Sigmoid colon (tissue), 7 donors: ENCODE results near the gene NUP133. TPM values are rescaled to one million over a fixed set of nuclear protein-coding genes. Genes with fewer than 3 reads are reported as not detected.

Experiments used
- DNase-seq: peaks from one replicate; pipeline ENCODE4 v3.0.0-alpha.2; 2019
- H3K27ac ChIP-seq, 4 donors: fragments of 200-600 bp; sonication (generic); one replicate each; pipeline ENCODE4 v1.5.1; 2016 to 2019; ENCODE audit warnings: mild to moderate bottlenecking in 1 of 4
- H3K27me3 ChIP-seq, 3 donors: fragments of 200-600 bp; sonication (generic); one replicate each; pipeline ENCODE4 v1.5.1; 2019; ENCODE audit warnings: mild to moderate bottlenecking in 1 of 3
- H3K36me3 ChIP-seq, 4 donors: fragments of 200-600 bp; sonication (generic); one replicate each; pipeline ENCODE4 v1.5.1; 2016 to 2019
- H3K4me1 ChIP-seq, 4 donors: fragments of 200-600 bp; sonication (generic); one replicate each; pipeline ENCODE4 v1.5.1; 2017 to 2019
- H3K4me3 ChIP-seq, 4 donors: fragments of 200-600 bp; sonication (generic); one replicate each; pipeline ENCODE4 v1.5.1; 2017 to 2019; ENCODE audit warnings: mild to moderate bottlenecking in 2 of 4, moderate library complexity in 1 of 4
- H3K9me3 ChIP-seq, 4 donors: fragments of 200-600 bp in 3 of 4; sonication (generic) in 3 of 4; one replicate each; pipeline versions ENCODE4 v1.5.1 to v1.6.1; 2013 to 2019
- EP300 ChIP-seq, 4 donors: sonication (generic); formaldehyde crosslinking; IDR thresholded peaks; one replicate each; pipeline ENCODE4 v1.6.1; 2017; ENCODE audit warnings: antibody characterized with exemption in 4 of 4
- POLR2A ChIP-seq, 2 donors: fragments of 450-650 bp; IDR thresholded peaks; one replicate each; pipeline ENCODE4 v1.6.1; 2016; ENCODE audit warnings: antibody characterized with exemption in 2 of 2, mild to moderate bottlenecking in 2 of 2, moderate library complexity in 2 of 2
- POLR2AphosphoS5 ChIP-seq, 4 donors: sonication (generic); formaldehyde crosslinking; IDR thresholded peaks; one replicate each; pipeline ENCODE4 v1.6.1; 2017; ENCODE audit warnings: antibody characterized with exemption in 4 of 4
- WGBS, 2 donors: extraction: QIAGEN DNeasy Blood & Tissue Kit; methylation state at CpG; one replicate each; pipeline ENCODE4 v1.1.7; 2013; 5-methylcytosine and 5-hydroxymethylcytosine counted together
- intact Hi-C: fragments of 100-400 bp; cut with DNase I; formaldehyde crosslinking; loops from one replicate; pipeline ENCODE4 v1.15.1; 2023
- polyA plus RNA-seq, 3 donors: library from polyadenylated mRNA; stranded (reverse); fragments of 200-250 nt; gene quantifications; one replicate each; pipeline ENCODE4 v1.2.3, GENCODE V29; 2013
- total RNA-seq, 4 donors: library from RNA; depleted of rRNA; stranded (reverse); fragments of >200 nt; gene quantifications; one replicate each; pipeline ENCODE4 v1.1.0, GENCODE V29; 2016
- TF ChIP-seq, protein P1 (sequence below), 4 experiments: fragments of 450-650 bp in 3 of 4; fragments of 200-600 bp in 1 of 4; IDR thresholded peaks; one replicate each; pipeline ENCODE4 v1.5.1; 2016 to 2019; ENCODE audit warnings: antibody characterized with exemption in 4 of 4, mild to moderate bottlenecking in 3 of 4, moderate library complexity in 2 of 4
- donor health status: healthy with polysubstance abuse.
- donor health status: Bipolar disorder and iron deficiency.
- donor health status: healthy.

Gene NUP133
- total and polyA plus RNA-seq, 7 donors = 4.8 to 31.7 (median 23.7) TPM

DNA sequence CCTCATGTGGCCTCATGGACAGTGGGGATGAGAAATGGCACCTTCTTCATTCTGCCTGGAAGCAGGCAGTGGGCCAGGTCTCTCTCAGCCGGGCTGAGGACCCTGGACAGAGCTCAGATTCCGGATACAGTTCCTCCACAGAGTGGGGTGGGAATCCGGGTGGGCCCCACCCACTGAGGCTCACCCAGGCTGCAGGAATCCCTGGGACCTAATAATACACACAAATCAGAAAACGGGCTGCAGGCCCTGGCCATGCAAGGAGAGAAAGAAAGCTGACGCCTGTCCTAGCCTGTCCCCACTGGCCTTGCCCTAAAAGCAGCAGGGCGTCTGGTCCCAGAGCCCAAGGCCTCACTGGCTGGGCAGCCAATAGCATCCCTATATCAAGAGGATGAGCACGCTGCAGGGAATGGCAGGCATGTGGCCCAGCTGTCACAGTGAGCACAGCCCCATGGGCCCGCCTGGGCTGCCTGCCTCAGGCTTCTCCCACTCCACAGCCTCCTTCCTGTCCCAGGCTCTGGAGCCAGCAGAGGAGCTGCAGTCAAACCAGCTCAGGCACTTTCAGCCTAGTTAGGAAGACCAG is 99.6 kb downstream of the NUP133 start:
- WGBS, 2 donors = 68 to 75% methylated on average over 8 of the region's 8 CpGs
- TF ChIP-seq EP300 (IDR thresholded peaks at IDR 0.05) (no peak), POLR2AphosphoS5 (IDR thresholded peaks at IDR 0.05) (no peak), POLR2A (IDR thresholded peaks at IDR 0.05) (no peak)
- TF ChIP-seq, protein P1, sequence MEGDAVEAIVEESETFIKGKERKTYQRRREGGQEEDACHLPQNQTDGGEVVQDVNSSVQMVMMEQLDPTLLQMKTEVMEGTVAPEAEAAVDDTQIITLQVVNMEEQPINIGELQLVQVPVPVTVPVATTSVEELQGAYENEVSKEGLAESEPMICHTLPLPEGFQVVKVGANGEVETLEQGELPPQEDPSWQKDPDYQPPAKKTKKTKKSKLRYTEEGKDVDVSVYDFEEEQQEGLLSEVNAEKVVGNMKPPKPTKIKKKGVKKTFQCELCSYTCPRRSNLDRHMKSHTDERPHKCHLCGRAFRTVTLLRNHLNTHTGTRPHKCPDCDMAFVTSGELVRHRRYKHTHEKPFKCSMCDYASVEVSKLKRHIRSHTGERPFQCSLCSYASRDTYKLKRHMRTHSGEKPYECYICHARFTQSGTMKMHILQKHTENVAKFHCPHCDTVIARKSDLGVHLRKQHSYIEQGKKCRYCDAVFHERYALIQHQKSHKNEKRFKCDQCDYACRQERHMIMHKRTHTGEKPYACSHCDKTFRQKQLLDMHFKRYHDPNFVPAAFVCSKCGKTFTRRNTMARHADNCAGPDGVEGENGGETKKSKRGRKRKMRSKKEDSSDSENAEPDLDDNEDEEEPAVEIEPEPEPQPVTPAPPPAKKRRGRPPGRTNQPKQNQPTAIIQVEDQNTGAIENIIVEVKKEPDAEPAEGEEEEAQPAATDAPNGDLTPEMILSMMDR (IDR thresholded peaks at IDR 0.05) = no peak
- no peaks in the 10 kb centered on the region for H3K36me3 ChIP-seq
- DNase-seq = no peak
- peaks cover 6 to 42% (median 33%) of the 10 kb centered on the region in 3 donors for H3K27me3 ChIP-seq
- H3K27ac ChIP-seq = no peak overlapping the region
- H3K4me3 ChIP-seq = no peak overlapping the region
- no peaks in the 10 kb centered on the region for H3K9me3 ChIP-seq
- intact Hi-C loops = loop anchor here (5.0 kb wide), 1 partner anchor 66 kb away; the partner anchor contains the start of gene CCSAP
- peaks cover 0 to 50% (median 38%) of the 10 kb centered on the region in 4 donors for H3K4me1 ChIP-seq

DNA sequence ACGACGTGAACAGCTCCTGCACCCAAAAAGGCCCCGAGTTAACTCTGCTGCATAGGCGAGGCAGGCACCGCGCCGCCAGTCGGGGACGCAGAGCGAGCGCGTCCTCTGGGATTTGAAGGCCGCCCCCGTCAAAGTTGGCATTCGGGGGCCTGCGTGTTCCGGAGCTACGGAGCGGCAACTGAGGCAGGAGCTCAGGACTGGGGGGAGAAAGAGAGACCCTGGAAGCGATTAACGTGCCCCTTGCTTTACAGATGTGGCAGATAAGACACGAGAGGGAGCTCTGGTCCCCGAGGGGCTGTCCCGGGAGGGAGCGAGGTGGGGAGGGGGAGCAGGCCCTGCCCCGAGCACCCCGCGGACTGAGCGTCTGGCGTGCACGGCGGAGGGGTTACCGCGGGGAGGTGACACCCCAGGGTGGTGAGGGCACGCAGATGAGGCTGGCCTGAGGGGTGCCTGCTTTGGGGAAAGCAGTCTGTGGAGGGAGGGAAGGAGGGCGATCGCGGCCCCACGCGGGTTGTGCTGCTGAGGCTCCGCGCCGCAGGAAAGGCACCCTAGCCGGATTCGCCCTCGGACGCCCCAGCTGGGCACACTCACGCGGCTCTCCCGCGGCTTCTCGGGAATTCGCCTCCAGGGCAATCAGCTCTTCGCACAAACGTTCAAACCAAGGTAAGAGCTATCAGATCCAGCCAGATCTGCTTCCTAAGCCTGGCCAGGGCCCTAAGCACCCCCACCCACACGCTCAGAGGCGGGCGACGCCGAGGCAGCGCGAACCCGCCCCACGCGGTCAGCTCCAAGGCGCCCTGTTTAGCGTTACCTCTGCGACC is 100.7 kb downstream of the NUP133 start:
- intact Hi-C loops = loop anchor here (5.0 kb wide), 1 partner anchor 65 kb away; the partner anchor contains the start of gene CCSAP
- peak overlapping the region; percentile 11 to 45 (median 32) for H3K4me3 ChIP-seq
- DNase-seq = no peak
- H3K9me3 ChIP-seq = no peaks in the 10 kb centered on the region
- WGBS, 2 donors = 8 to 23% methylated on average over 68 of the region's 68 CpGs
- H3K4me1 ChIP-seq = peaks cover 0 to 50% (median 38%) of the 10 kb centered on the region in 4 donors
- H3K27ac ChIP-seq = no peak overlapping the region
- H3K27me3 ChIP-seq = peaks cover 6 to 53% (median 44%) of the 10 kb centered on the region in 3 donors
- TF ChIP-seq, protein P1 (IDR thresholded peaks at IDR 0.05) = no peak
- H3K36me3 ChIP-seq = no peaks in the 10 kb centered on the region

DNA sequence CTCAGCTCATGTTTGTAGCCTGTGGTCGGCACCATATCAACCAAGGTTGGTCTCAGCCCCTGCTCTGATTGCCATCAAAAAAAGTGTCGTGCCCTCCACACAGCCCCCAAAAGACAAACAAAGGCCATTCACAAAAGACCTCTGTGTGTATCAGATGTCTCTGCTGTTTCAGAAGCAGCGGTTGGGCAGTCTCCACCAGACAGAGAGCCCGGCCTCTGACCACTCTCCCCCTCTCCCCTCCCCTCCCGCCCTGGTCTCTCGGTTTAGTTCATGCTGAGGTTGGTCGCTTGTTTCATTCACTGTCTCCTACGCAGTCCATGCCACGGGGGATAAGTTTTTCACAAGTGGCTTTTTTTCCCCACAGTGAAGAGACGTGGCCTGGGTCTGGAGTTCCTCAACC is 101.3 kb downstream of the NUP133 start:
- H3K27me3 ChIP-seq = peaks cover 8 to 58% (median 44%) of the 10 kb centered on the region in 3 donors
- TF ChIP-seq EP300 (IDR thresholded peaks at IDR 0.05) = no peak
- TF ChIP-seq, protein P1 (IDR thresholded peaks at IDR 0.05) = no peak
- no peak for TF ChIP-seq POLR2AphosphoS5 (IDR thresholded peaks at IDR 0.05)
- TF ChIP-seq POLR2A (IDR thresholded peaks at IDR 0.05) = no peak

DNA sequence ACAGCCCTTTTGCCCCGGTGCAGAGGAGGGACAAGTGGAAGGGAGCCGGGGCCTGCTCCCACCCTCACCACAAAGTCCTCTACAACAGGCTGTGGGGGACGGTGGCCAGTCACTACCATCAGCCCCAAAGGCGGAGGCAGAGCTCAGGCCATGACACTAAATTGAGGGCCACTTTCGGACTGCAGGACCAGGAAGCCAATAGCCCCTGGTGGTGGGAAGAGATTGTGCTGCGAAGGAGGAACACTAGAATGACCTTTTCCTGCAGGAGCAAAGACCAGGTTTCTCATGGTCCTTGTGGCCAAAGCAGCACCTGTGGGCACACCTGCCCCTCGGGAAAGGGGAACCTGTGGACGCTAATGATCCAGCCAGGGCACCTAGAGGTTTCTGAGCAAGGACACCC is 104.6 kb downstream of the NUP133 start:
- no peak for DNase-seq
- H3K36me3 ChIP-seq = no peaks in the 10 kb centered on the region
- intact Hi-C loops = no loop called here
- no peak for TF ChIP-seq POLR2A (IDR thresholded peaks at IDR 0.05)
- TF ChIP-seq, protein P1 (IDR thresholded peaks at IDR 0.05) = no peak
- no peak for TF ChIP-seq POLR2AphosphoS5 (IDR thresholded peaks at IDR 0.05)
- no peak for TF ChIP-seq EP300 (IDR thresholded peaks at IDR 0.05)
- H3K4me1 ChIP-seq = peaks cover 0 to 21% (median 16%) of the 10 kb centered on the region in 4 donors
- no peak overlapping the region for H3K4me3 ChIP-seq
- no peak overlapping the region for H3K27ac ChIP-seq
- peaks cover 9 to 55% (median 44%) of the 10 kb centered on the region in 3 donors for H3K27me3 ChIP-seq
- no peaks in the 10 kb centered on the region for H3K9me3 ChIP-seq
- 89 to 90% methylated on average over 8 of the region's 8 CpGs for WGBS, 2 donors

More for the DNA sequence above, 101.3 kb downstream of the NUP133 start:
- H3K9me3 ChIP-seq = no peaks in the 10 kb centered on the region
- WGBS, 2 donors = 22 to 44% methylated on average over 10 of the region's 10 CpGs
- H3K4me1 ChIP-seq = peaks cover 0 to 50% (median 38%) of the 10 kb centered on the region in 4 donors
- no peak for DNase-seq
- H3K27ac ChIP-seq = no peak overlapping the region
- H3K36me3 ChIP-seq = no peaks in the 10 kb centered on the region
- peak overlapping the region in 3 of 4 donors; percentile 22 to 45 (median 41) for H3K4me3 ChIP-seq
- intact Hi-C loops = loop anchor here (5.0 kb wide), 1 partner anchor 64 kb away; the partner anchor contains the start of gene CCSAP
